ENCODE measurements around the gene DCTD.

The DCTD gene

GRCh38 chr4:182917182-182918043 lies at the start of gene DCTD:
Gene DCTD, minus strand, starts transcription at chr4:182917386. Its CDS starts 1,818 bp downstream, at chr4:182915568.
- DNase-seq (ENCODE audit: low read depth, low spot score) = no peak
- peak within 1 kb of the TSS; percentile 86 for H3K27ac ChIP-seq

GRCh38 chr4:182960746-182961145 lies 43.6 kb upstream of the DCTD start:
- no peak overlapping the region for H3K27ac ChIP-seq
- no peak for DNase-seq (ENCODE audit: low read depth, low spot score)

GRCh38 chr4:182960228-182960627 lies 43.0 kb upstream of the DCTD start:
- H3K27ac ChIP-seq = no peak overlapping the region
- no peak for DNase-seq (ENCODE audit: low read depth, low spot score)

DNA sequence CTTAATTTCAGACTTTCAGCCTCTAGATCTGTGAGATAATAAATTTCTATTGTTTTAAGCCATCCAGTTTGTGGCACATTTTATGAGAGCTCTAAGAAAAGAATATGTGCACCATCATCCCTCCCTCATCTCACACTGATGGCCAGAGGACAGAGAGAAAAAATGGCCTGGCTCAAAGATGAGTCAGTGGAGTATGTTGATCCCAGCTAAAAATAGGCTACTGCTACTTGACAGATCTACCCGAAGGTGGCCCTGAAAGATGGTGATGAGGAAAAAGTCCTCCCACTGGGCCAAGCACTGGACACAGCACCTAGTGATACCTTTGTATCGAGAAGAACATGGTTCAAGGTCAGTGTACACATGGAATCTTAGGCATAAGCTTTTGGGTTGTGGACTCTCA lies 38.2 kb upstream of the DCTD start:
- no peak overlapping the region for H3K27ac ChIP-seq
- no peak for DNase-seq (ENCODE audit: low read depth, low spot score)

GRCh38 chr4:182944484-182945213 lies 27.5 kb upstream of the DCTD start:
- no peak overlapping the region for H3K27ac ChIP-seq
- DNase-seq (ENCODE audit: low read depth, low spot score) = no peak

DNA sequence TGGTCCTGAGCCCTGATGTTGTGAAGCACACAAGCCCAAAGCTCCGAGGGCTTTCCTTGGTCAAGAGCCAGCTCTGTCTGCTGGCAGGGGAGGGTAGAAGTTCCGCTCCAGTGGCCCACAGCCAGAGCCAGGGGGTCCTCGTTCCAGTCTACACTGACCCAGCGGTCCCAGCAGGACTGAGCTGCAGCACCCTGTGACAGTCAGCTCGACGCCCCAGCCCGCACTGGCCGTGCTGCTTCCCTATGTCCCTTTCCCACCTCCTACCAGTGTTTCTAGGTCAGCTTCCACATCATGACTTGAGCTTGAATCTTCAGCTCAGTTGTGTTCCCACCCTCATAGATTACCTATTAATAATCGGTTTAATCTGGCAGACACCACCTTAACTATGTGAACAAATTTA lies 22.5 kb upstream of the DCTD start:
- no peak overlapping the region for H3K27ac ChIP-seq
- no peak for DNase-seq (ENCODE audit: low read depth, low spot score)

- H3K27ac ChIP-seq = no peak overlapping the region
- no peak for DNase-seq (ENCODE audit: low read depth, low spot score)
Measured at GRCh38 chr4:182938205-182938645, 21.0 kb upstream of the DCTD start.

GRCh38 chr4:182937268-182938204 lies 20.4 kb upstream of the DCTD start:
- DNase-seq (ENCODE audit: low read depth, low spot score) = no peak
- H3K27ac ChIP-seq = no peak overlapping the region

DNA sequence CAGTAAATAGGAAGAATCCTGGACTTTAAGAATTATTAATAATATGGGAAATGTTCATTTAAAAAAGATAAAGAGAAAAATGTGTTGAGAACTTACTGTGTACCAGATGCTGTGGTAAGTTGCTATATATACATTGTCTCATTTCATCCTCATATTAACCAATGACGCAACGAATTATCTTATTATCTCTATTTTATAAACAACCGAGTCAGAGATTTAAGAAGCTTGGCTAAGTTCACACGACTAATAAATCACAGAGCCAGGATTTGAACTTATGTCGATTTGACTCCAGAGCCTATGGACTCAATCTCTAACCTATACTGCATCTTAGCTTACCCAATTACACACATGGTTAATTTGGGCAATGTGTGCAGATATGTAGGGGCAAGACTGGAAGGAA lies 15.5 kb upstream of the DCTD start:
- DNase-seq (ENCODE audit: low read depth, low spot score) = no peak
- H3K27ac ChIP-seq = no peak overlapping the region

- DNase-seq (ENCODE audit: low read depth, low spot score) = no peak
- H3K27ac ChIP-seq = no peak overlapping the region
Measured at GRCh38 chr4:182931691-182932345, 14.6 kb upstream of the DCTD start.

- no peak for DNase-seq (ENCODE audit: low read depth, low spot score)
- no peak overlapping the region for H3K27ac ChIP-seq
Measured at GRCh38 chr4:182930889-182931288, 13.7 kb upstream of the DCTD start.

DNA sequence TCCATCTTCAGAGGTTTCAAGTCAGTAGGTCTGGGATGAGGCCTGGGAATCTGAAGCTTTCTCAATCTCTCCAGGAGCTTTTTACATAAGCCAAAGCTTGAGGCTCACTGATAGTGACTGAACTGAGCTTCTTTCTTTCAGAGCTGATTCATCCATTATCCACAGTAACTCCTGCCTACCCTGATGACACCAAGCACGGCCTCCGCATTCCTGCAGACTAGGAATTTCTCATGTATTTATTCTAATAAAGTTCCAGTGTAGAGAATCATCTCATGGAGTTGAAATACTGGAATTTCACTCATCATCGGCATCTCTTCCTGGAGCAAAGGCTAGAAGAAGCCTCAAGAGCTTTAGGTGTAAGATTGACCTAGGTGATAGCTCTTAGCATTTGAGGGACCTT lies 12.1 kb upstream of the DCTD start:
- no peak for DNase-seq (ENCODE audit: low read depth, low spot score)
- H3K27ac ChIP-seq = no peak overlapping the region

GRCh38 chr4:182928061-182928460 lies 10.9 kb upstream of the DCTD start:
- DNase-seq (ENCODE audit: low read depth, low spot score) = no peak
- H3K27ac ChIP-seq = no peak overlapping the region

GRCh38 chr4:182927505-182927904 lies 10.3 kb upstream of the DCTD start:
- DNase-seq (ENCODE audit: low read depth, low spot score) = no peak
- no peak overlapping the region for H3K27ac ChIP-seq

DNA sequence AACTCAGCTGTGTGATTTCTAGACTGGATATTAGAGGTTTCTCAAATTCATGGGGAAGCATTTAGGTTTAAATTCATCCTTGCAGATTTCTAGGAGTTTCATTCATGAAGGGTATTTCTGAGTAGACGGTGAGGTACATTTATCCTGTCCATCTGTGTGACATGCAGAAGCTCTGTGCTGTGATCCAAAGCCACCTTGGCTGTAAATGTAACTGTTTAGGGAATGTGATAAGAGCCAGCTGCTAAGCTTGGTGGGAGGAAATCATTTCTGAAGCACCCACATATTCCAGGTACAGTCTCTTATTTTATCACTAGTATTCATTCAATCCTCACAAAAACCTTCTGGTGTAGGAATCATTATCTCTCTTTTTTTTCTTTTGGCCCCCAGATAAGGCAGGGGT lies 8.7 kb upstream of the DCTD start:
- no peak overlapping the region for H3K27ac ChIP-seq
- DNase-seq (ENCODE audit: low read depth, low spot score) = no peak

DNA sequence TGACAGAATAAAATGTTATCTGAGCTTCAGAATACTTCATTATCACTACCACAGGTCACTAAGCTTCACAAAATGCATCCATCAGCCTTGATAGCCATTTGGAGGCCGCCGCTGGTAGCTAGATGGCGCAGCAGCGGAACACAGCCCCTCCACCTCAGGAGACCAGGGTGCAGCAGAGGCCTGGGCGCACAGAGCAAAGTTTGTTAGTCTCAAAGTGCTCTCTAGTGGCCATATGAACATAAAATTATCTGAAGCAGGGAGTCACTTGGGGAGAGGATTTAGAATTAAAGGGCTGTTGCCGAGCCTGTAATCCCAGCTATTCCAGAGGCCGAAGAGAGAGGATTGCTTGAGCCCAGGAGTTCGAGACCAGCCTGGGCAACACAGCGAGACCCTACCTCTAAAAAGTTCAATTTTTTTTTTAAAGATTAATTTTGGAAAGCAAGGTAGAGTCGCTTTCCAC lies 8.1 kb upstream of the DCTD start:
- DNase-seq (ENCODE audit: low read depth, low spot score) = no peak
- no peak overlapping the region for H3K27ac ChIP-seq

DNA sequence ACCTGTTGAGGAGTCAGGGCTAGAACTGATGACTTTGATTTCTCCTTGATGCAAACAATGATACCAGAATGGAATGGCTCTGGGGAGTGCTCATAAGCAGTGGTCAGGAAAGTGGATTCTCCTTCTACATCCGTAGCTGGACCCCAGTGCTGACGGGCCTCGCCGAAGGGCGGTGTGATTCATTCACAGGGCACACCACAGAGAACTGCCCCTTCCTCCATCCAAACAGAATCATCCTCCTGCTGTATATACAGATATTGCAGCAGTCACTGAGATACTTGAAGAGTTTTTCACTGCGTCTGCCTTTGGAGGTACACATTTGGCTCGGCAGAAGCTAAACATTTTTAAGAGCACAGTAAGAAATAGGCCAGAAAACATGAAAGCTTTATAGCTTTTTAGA lies 7.3 kb upstream of the DCTD start:
- DNase-seq (ENCODE audit: low read depth, low spot score) = no peak

DNA sequence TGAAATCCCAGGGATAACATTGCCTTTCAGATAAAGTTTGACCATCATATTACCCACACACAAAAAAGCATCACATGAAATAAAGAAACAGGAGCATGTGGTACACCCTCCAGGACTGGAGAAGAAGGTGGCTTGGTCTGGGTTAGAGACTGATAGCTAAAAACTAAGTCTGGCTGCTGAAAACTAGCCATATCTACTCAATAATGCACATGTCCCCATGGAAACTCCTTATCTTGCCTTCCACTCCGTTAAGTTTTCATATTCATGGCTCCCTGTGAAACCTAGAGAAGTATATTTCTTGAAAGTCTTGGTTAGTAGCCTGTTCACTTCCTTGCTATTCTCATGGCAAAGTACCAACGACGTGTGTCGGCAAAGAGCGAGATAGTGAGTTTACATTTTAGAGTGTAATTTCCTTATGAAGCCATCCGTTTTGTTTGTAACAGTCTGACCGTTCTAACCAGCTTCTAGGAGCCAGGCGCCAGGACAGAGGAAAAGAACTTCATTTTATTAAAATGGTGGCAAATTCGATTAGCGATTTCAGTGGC lies 6.7 kb upstream of the DCTD start:
- DNase-seq (ENCODE audit: low read depth, low spot score) = no peak
- H3K27ac ChIP-seq = no peak overlapping the region

More for the DNA sequence above, 7.3 kb upstream of the DCTD start:
- H3K27ac ChIP-seq = no peak overlapping the region

GRCh38 chr4:182923366-182923765 lies 6.2 kb upstream of the DCTD start:
- no peak overlapping the region for H3K27ac ChIP-seq
- DNase-seq (ENCODE audit: low read depth, low spot score) = no peak

All from epithelial cell of prostate (primary cell).